HEK293 (cell line): ENCODE measurements around the gene CHD1.

Experiments used
- ZBTB7A ChIP-seq: fragments of 450-650 bp; formaldehyde crosslinking; IDR thresholded peaks from 2 replicates; pipeline ENCODE4 v1.5.1; 2016; ENCODE audit warnings: low read depth, missing biosample characterization, missing genetic modification characterization
- ZNF610 ChIP-seq: fragments of 450-650 bp; formaldehyde crosslinking; IDR thresholded peaks from 2 replicates; pipeline ENCODE4 v1.5.1; 2016; ENCODE audit warnings: missing biosample characterization, missing genetic modification characterization, borderline replicate concordance
- TF ChIP-seq, protein P1 (sequence below): fragments of 450-650 bp; formaldehyde crosslinking; IDR thresholded peaks from 2 replicates; pipeline ENCODE4 v1.5.1; 2016; ENCODE audit warnings: missing biosample characterization, missing genetic modification characterization
- TF ChIP-seq, protein P2 (sequence below): fragments of 450-650 bp; formaldehyde crosslinking; IDR thresholded peaks from 2 replicates; pipeline ENCODE4 v1.5.1; 2016; ENCODE audit warnings: missing biosample characterization, missing genetic modification characterization, low read depth

DNA sequence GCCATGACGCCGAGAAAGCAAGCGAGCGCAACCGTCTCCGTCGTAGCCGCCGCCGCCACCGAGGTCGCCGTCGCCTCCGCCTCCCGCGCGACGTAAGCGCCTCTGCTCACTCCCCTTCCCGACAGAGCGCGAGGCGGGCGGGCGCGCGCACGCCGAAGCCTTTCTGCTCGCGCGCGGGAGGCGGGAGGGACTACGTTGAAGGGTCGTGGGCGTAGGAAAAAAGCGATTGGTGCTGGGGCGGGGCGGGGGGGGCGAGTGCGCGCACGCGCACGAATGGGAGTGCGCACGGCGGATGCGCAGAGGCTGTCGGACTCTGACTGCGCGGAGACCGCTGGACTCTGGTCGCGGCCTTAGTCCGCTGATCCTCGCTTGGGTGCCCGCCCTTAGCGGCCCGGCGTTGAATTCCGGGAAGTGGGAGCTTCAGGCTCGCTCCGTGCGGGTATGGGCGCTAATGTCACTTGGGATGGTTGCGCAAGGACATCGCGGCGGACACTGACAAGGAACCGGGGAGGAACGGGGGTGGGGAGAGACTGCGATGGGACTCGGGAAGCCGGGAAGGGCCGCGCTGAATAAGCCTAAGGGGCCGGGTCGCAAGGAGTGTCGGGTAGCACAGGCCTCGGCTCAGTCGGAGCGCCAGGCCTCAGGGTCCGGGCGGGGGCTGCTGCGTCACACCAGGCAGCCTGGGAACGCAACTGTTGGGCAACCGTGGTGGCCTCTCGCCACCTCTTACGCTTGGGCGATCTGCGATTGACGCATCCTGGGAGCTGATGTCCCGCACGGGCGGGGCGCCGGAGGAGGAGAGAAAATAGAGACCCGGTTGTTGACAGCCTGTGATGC lies at the start of gene CHD1:
- TF ChIP-seq ZBTB7A (tag by site-specific recombination) (peak; percentile 91), ZNF610 (peak; percentile 90)
- TF ChIP-seq, protein P1, sequence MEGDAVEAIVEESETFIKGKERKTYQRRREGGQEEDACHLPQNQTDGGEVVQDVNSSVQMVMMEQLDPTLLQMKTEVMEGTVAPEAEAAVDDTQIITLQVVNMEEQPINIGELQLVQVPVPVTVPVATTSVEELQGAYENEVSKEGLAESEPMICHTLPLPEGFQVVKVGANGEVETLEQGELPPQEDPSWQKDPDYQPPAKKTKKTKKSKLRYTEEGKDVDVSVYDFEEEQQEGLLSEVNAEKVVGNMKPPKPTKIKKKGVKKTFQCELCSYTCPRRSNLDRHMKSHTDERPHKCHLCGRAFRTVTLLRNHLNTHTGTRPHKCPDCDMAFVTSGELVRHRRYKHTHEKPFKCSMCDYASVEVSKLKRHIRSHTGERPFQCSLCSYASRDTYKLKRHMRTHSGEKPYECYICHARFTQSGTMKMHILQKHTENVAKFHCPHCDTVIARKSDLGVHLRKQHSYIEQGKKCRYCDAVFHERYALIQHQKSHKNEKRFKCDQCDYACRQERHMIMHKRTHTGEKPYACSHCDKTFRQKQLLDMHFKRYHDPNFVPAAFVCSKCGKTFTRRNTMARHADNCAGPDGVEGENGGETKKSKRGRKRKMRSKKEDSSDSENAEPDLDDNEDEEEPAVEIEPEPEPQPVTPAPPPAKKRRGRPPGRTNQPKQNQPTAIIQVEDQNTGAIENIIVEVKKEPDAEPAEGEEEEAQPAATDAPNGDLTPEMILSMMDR = no peak
- TF ChIP-seq, protein P2, sequence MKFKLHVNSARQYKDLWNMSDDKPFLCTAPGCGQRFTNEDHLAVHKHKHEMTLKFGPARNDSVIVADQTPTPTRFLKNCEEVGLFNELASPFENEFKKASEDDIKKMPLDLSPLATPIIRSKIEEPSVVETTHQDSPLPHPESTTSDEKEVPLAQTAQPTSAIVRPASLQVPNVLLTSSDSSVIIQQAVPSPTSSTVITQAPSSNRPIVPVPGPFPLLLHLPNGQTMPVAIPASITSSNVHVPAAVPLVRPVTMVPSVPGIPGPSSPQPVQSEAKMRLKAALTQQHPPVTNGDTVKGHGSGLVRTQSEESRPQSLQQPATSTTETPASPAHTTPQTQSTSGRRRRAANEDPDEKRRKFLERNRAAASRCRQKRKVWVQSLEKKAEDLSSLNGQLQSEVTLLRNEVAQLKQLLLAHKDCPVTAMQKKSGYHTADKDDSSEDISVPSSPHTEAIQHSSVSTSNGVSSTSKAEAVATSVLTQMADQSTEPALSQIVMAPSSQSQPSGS = no peak; the same call in 1 of the 2 replicates
